Measurements from ENCODE around the gene RANBP1. TPM values are rescaled to one million over a fixed set of nuclear protein-coding genes. Genes with fewer than 3 reads are reported as not detected.

Gene RANBP1
- total and polyA plus RNA-seq, 9 of the 15 experiments (the other 6 are each of a cell fraction or from before 2014, with no cell fraction given): 162 to 2,891 (median 1,289) TPM

- TF ChIP-seq ZNF146 (CRISPR knock-in tag; IDR thresholded peaks at IDR 0.05; ENCODE audit: unreplicated experiment): no peak
- no peak for TF ChIP-seq POLR2AphosphoS2 (IDR thresholded peaks at IDR 0.05; ENCODE audit: low read length)
- TF ChIP-seq ELK3 (CRISPR knock-in tag; IDR thresholded peaks at IDR 0.05): no peak
- TF ChIP-seq, protein P1, sequence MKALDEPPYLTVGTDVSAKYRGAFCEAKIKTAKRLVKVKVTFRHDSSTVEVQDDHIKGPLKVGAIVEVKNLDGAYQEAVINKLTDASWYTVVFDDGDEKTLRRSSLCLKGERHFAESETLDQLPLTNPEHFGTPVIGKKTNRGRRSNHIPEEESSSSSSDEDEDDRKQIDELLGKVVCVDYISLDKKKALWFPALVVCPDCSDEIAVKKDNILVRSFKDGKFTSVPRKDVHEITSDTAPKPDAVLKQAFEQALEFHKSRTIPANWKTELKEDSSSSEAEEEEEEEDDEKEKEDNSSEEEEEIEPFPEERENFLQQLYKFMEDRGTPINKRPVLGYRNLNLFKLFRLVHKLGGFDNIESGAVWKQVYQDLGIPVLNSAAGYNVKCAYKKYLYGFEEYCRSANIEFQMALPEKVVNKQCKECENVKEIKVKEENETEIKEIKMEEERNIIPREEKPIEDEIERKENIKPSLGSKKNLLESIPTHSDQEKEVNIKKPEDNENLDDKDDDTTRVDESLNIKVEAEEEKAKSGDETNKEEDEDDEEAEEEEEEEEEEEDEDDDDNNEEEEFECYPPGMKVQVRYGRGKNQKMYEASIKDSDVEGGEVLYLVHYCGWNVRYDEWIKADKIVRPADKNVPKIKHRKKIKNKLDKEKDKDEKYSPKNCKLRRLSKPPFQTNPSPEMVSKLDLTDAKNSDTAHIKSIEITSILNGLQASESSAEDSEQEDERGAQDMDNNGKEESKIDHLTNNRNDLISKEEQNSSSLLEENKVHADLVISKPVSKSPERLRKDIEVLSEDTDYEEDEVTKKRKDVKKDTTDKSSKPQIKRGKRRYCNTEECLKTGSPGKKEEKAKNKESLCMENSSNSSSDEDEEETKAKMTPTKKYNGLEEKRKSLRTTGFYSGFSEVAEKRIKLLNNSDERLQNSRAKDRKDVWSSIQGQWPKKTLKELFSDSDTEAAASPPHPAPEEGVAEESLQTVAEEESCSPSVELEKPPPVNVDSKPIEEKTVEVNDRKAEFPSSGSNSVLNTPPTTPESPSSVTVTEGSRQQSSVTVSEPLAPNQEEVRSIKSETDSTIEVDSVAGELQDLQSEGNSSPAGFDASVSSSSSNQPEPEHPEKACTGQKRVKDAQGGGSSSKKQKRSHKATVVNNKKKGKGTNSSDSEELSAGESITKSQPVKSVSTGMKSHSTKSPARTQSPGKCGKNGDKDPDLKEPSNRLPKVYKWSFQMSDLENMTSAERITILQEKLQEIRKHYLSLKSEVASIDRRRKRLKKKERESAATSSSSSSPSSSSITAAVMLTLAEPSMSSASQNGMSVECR (CRISPR knock-in tag; IDR thresholded peaks at IDR 0.05): peak; percentile 66; the same call in 1 of the 2 replicates
- no peak for TF ChIP-seq ETS2 (tag; IDR thresholded peaks at IDR 0.05; ENCODE audit: borderline replicate concordance, poor library complexity, severe bottlenecking)
- TF ChIP-seq FOXA3 (CRISPR knock-in tag; conservative IDR thresholded peaks at IDR 0.05 in 1 of 2, IDR thresholded peaks at IDR 0.05 in 1 of 2): peak in 1 of 2 experiments; percentile 70; a peak in 1 of 4 replicates
- no peak for TF ChIP-seq NCOA6 (IDR thresholded peaks at IDR 0.05)
- no peak for TF ChIP-seq CTBP1 (IDR thresholded peaks at IDR 0.05; ENCODE audit: borderline replicate concordance)
- no peak for TF ChIP-seq TAF7 (tag; IDR thresholded peaks at IDR 0.05)
- TF ChIP-seq OTX1 (CRISPR knock-in tag; IDR thresholded peaks at IDR 0.05): no peak
- TF ChIP-seq, protein P2, sequence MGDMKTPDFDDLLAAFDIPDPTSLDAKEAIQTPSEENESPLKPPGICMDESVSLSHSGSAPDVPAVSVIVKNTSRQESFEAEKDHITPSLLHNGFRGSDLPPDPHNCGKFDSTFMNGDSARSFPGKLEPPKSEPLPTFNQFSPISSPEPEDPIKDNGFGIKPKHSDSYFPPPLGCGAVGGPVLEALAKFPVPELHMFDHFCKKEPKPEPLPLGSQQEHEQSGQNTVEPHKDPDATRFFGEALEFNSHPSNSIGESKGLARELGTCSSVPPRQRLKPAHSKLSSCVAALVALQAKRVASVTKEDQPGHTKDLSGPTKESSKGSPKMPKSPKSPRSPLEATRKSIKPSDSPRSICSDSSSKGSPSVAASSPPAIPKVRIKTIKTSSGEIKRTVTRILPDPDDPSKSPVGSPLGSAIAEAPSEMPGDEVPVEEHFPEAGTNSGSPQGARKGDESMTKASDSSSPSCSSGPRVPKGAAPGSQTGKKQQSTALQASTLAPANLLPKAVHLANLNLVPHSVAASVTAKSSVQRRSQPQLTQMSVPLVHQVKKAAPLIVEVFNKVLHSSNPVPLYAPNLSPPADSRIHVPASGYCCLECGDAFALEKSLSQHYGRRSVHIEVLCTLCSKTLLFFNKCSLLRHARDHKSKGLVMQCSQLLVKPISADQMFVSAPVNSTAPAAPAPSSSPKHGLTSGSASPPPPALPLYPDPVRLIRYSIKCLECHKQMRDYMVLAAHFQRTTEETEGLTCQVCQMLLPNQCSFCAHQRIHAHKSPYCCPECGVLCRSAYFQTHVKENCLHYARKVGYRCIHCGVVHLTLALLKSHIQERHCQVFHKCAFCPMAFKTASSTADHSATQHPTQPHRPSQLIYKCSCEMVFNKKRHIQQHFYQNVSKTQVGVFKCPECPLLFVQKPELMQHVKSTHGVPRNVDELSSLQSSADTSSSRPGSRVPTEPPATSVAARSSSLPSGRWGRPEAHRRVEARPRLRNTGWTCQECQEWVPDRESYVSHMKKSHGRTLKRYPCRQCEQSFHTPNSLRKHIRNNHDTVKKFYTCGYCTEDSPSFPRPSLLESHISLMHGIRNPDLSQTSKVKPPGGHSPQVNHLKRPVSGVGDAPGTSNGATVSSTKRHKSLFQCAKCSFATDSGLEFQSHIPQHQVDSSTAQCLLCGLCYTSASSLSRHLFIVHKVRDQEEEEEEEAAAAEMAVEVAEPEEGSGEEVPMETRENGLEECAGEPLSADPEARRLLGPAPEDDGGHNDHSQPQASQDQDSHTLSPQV (IDR thresholded peaks at IDR 0.05): no peak
- TF ChIP-seq ZNF76 (CRISPR knock-in tag; IDR thresholded peaks at IDR 0.05; ENCODE audit: borderline replicate concordance): no peak
- no peak for TF ChIP-seq SMARCC2 (IDR thresholded peaks at IDR 0.05; ENCODE audit: low read depth)
- TF ChIP-seq, protein P3, sequence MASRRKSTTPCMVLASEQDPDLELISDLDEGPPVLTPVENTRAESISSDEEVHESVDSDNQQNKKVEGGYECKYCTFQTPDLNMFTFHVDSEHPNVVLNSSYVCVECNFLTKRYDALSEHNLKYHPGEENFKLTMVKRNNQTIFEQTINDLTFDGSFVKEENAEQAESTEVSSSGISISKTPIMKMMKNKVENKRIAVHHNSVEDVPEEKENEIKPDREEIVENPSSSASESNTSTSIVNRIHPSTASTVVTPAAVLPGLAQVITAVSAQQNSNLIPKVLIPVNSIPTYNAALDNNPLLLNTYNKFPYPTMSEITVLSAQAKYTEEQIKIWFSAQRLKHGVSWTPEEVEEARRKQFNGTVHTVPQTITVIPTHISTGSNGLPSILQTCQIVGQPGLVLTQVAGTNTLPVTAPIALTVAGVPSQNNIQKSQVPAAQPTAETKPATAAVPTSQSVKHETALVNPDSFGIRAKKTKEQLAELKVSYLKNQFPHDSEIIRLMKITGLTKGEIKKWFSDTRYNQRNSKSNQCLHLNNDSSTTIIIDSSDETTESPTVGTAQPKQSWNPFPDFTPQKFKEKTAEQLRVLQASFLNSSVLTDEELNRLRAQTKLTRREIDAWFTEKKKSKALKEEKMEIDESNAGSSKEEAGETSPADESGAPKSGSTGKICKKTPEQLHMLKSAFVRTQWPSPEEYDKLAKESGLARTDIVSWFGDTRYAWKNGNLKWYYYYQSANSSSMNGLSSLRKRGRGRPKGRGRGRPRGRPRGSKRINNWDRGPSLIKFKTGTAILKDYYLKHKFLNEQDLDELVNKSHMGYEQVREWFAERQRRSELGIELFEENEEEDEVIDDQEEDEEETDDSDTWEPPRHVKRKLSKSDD (conservative IDR thresholded peaks at IDR 0.05; ENCODE audit: low read length): no peak
These were observed 59.1 kb downstream of the RANBP1 start (continued) for GRCh38 chr22:20174785-20175596.

Measured in K562 (cell line).